CD4-positive, alpha-beta T cell treated with Interleukin-10 for 1 hour (primary cell): ENCODE results near the gene PPP2R5C.
"Not testable (repeated sequence)": the region's sequence is repeated elsewhere in the genome, so short reads cannot be mapped to it uniquely, and the experiment has no call there.

Source experiments
- DNase-seq: peaks from one replicate; pipeline ENCODE4 v3.0.0-alpha.2; 2020

Gene PPP2R5C

GRCh38 chr14:101957406-101958234 lies 196.1 kb downstream of the PPP2R5C start:
- DNase-seq, result no peak

GRCh38 chr14:101958418-101959180 lies 197.1 kb downstream of the PPP2R5C start:
- DNase-seq, result no peak

- no peak for DNase-seq
Observed at GRCh38 chr14:101959277-101959676, 197.8 kb downstream of the PPP2R5C start.

- peak; percentile 50 for DNase-seq
Observed at GRCh38 chr14:101960225-101960624, 198.7 kb downstream of the PPP2R5C start.

GRCh38 chr14:101961011-101961721 lies 199.7 kb downstream of the PPP2R5C start:
- peak; percentile 83 for DNase-seq

- no peak for DNase-seq
Observed at GRCh38 chr14:101961746-101962502, 200.4 kb downstream of the PPP2R5C start.

GRCh38 chr14:101962503-101962874 lies 201.0 kb downstream of the PPP2R5C start:
- no peak for DNase-seq

GRCh38 chr14:101963052-101963451 lies 201.5 kb downstream of the PPP2R5C start:
- no peak for DNase-seq

GRCh38 chr14:101963656-101964296 lies 202.3 kb downstream of the PPP2R5C start:
- no peak for DNase-seq

- DNase-seq, result peak; percentile 90
Observed at GRCh38 chr14:101964297-101965180, 203.0 kb downstream of the PPP2R5C start, which contains the start of gene DYNC1H1. Gene DYNC1H1 (plus strand): TSS chr14:101964573. CDS start chr14:101964692, 119 bp downstream.

- peak; percentile 72 for DNase-seq
Observed at GRCh38 chr14:101965181-101965544, 203.7 kb downstream of the PPP2R5C start.

GRCh38 chr14:101965770-101966722 lies 204.5 kb downstream of the PPP2R5C start:
- DNase-seq, result no peak

- DNase-seq, result no peak
Observed at GRCh38 chr14:101966742-101967141, 205.2 kb downstream of the PPP2R5C start.

- DNase-seq, result no peak
Observed at GRCh38 chr14:101968186-101968585, 206.7 kb downstream of the PPP2R5C start.

GRCh38 chr14:101969481-101969880 lies 208.0 kb downstream of the PPP2R5C start:
- no peak for DNase-seq

GRCh38 chr14:101970830-101971400 lies 209.4 kb downstream of the PPP2R5C start:
- no peak for DNase-seq

- DNase-seq, result not testable (repeated sequence)
Observed at GRCh38 chr14:101971458-101971857, 209.9 kb downstream of the PPP2R5C start.

- DNase-seq, result no peak
Observed at GRCh38 chr14:101972126-101972866, 210.8 kb downstream of the PPP2R5C start.

GRCh38 chr14:101973356-101973755 lies 211.8 kb downstream of the PPP2R5C start:
- DNase-seq, result no peak
